GM13976 (cell line): Measurements from ENCODE around the gene FASLG.

Experiments used
- DNase-seq: peaks from one replicate; pipeline ENCODE4 v3.0.0; 2012; ENCODE audit warnings: low spot score
- CTCF ChIP-seq: IDR thresholded peaks from 2 replicates; pipeline ENCODE4 v1.5.1; 2012; ENCODE audit warnings: borderline replicate concordance, mild to moderate bottlenecking; ENCODE audit not compliant: insufficient read depth; ENCODE audit errors: extremely low read depth, missing control alignments, control extremely low read depth
- in situ Hi-C: fragments of 300-500 bp; cut with MboI; formaldehyde crosslinking; loops from one replicate; pipeline ENCODE4 v1.12.0; 2022; ENCODE audit warnings: low sequenced_read_pairs, mixed read lengths, inconsistent platforms; ENCODE audit not compliant: unreplicated experiment

Gene FASLG

GRCh38 chr1:172653015-172653709 is 5.7 kb upstream of the FASLG start:
- in situ Hi-C loops = no loop called here
- no peak for TF ChIP-seq CTCF
- no peak for DNase-seq

- in situ Hi-C loops = no loop called here
- TF ChIP-seq CTCF = no peak
- DNase-seq = no peak
Measured at GRCh38 chr1:172654535-172654934, 4.4 kb upstream of the FASLG start.

GRCh38 chr1:172656576-172656975 is 2.3 kb upstream of the FASLG start:
- DNase-seq = no peak
- in situ Hi-C loops = no loop called here
- TF ChIP-seq CTCF = no peak

- no peak for TF ChIP-seq CTCF
- DNase-seq = no peak
- in situ Hi-C loops = no loop called here
Measured at GRCh38 chr1:172657586-172657985, 1.3 kb upstream of the FASLG start.

- DNase-seq = no peak
- in situ Hi-C loops = no loop called here
- TF ChIP-seq CTCF = no peak
Measured at GRCh38 chr1:172661107-172661506, 2.2 kb downstream of the FASLG start.

GRCh38 chr1:172662464-172663109 is 3.7 kb downstream of the FASLG start:
- TF ChIP-seq CTCF = no peak
- peak; percentile 73 for DNase-seq
- in situ Hi-C loops = no loop called here

- in situ Hi-C loops = no loop called here
- no peak for DNase-seq
- no peak for TF ChIP-seq CTCF
Measured at GRCh38 chr1:172663732-172664131, 4.8 kb downstream of the FASLG start.
